SK-N-SH (cell line): ENCODE results near the gene HDAC11. TPM values are rescaled to one million over a fixed set of nuclear protein-coding genes. Genes with fewer than 3 reads are reported as not detected.

Experiments used
- CTCF ChIA-PET: fragments of 300-600, 350-600 bp; formaldehyde crosslinking; extraction: SDS; loops from one replicate; lab custom pipeline; 2021; lab: Yijun Ruan, JAX
- POLR2A ChIA-PET: fragments of 350-600 bp; sonication (Branson Sonifier 250); formaldehyde crosslinking; extraction: SDS; loops from one replicate; lab custom pipeline; 2020; ENCODE audit warnings: antibody characterized with exemption, inconsistent platforms; lab: Yijun Ruan, JAX
- DNase-seq: peaks from one replicate; pipeline ENCODE4 v3.0.0; 2012
- H2AFZ ChIP-seq: fragments of 200-600 bp; sonication (generic); 2 replicates; pipeline ENCODE4 v1.8.1; 2016; ENCODE audit warnings: antibody characterized with exemption, mild to moderate bottlenecking, low read depth
- H3F3A ChIP-seq: fragments of 200-600 bp; sonication (generic); replicated peaks from 2 replicates; pipeline ENCODE3; 2016; ENCODE audit warnings: antibody characterized with exemption, mild to moderate bottlenecking; ENCODE audit not compliant: insufficient read depth
- H3K27ac ChIP-seq, 2 experiments: fragments of 200-500 bp in 1 of 2; fragments of 200-600 bp in 1 of 2; sonication (Bioruptor generic) in 1 of 2; sonication (generic), shearing (Covaris generic) in 1 of 2; 2 replicates each; pipeline versions ENCODE4 v1.5.1 to v1.6.1; 2014 to 2016; ENCODE audit warnings: low read depth in 2 of 2, inconsistent platforms in 1 of 2, low read length in 1 of 2, mild to moderate bottlenecking in 1 of 2, mixed read lengths in 1 of 2
- H3K27me3 ChIP-seq: fragments of 200-600 bp; sonication (generic), shearing (Covaris generic); 2 replicates; pipeline ENCODE4 v1.6.1; 2016; ENCODE audit warnings: mixed run types; ENCODE audit not compliant: insufficient read depth
- H3K36me3 ChIP-seq, 2 experiments: fragments of 200-500 bp in 1 of 2; fragments of 200-600 bp in 1 of 2; sonication (Bioruptor generic) in 1 of 2; sonication (generic) in 1 of 2; replicated peaks in 1 of 2; 2 replicates each; pipeline versions ENCODE3 to v1.5.1; 2014 to 2016; ENCODE audit warnings: low read length in 1 of 2, mild to moderate bottlenecking in 1 of 2; ENCODE audit not compliant: insufficient read depth in 2 of 2, control insufficient read depth in 1 of 2
- H3K4me1 ChIP-seq, 2 experiments: fragments of 200-500 bp in 1 of 2; fragments of 200-600 bp in 1 of 2; sonication (Bioruptor generic) in 1 of 2; sonication (generic), shearing (Covaris generic) in 1 of 2; 2 replicates each; pipeline versions ENCODE4 v1.5.1 to v1.6.1; 2014 to 2016; ENCODE audit warnings: low read depth in 1 of 2, low read length in 1 of 2, mixed run types in 1 of 2; ENCODE audit not compliant: insufficient read depth in 2 of 2, control insufficient read depth in 1 of 2
- H3K4me2 ChIP-seq: fragments of 200-600 bp; sonication (generic), shearing (Covaris generic); 2 replicates; pipeline ENCODE4 v1.6.1; 2017; ENCODE audit warnings: mixed run types
- H3K4me3 ChIP-seq, 2 experiments: fragments of 200-500 bp in 1 of 2; fragments of 200-600 bp in 1 of 2; sonication (Bioruptor generic) in 1 of 2; sonication (generic), shearing (Covaris generic) in 1 of 2; 2 replicates each; pipeline versions ENCODE4 v1.5.1 to v1.8.1; 2014 to 2016; ENCODE audit warnings: low read depth in 2 of 2, inconsistent platforms in 1 of 2, low read length in 1 of 2, mild to moderate bottlenecking in 1 of 2, mixed read lengths in 1 of 2, moderate library complexity in 1 of 2
- H3K79me2 ChIP-seq: fragments of 200-600 bp; sonication (generic); 2 replicates; pipeline ENCODE4 v1.8.1; 2017; ENCODE audit warnings: mild to moderate bottlenecking; ENCODE audit not compliant: insufficient read depth
- H3K9ac ChIP-seq: fragments of 200-600 bp; sonication (generic); 2 replicates; pipeline ENCODE4 v1.6.1; 2017; ENCODE audit warnings: mixed run types
- H3K9me2 ChIP-seq: fragments of 200-600 bp; sonication (generic); 2 replicates; pipeline ENCODE4 v1.6.1; 2017; ENCODE audit warnings: mixed run types
- H3K9me3 ChIP-seq: fragments of 200-600 bp; sonication (generic); 2 replicates; pipeline ENCODE4 v1.6.1; 2017; ENCODE audit warnings: mixed run types, mild to moderate bottlenecking, moderate library complexity
- H4K20me1 ChIP-seq: fragments of 200-600 bp; sonication (generic); 2 replicates; pipeline ENCODE4 v1.6.1; 2017; ENCODE audit warnings: mild to moderate bottlenecking, mixed run types; ENCODE audit not compliant: insufficient read depth
- EP300 ChIP-seq, 2 experiments: IDR thresholded peaks; 2 replicates each; pipeline versions ENCODE4 v1.4.0 to v1.6.1; 2012; ENCODE audit warnings: borderline replicate concordance in 1 of 2, low read depth in 1 of 2, low read length in 1 of 2
- FOXM1 ChIP-seq: IDR thresholded peaks from 2 replicates; pipeline ENCODE4 v1.4.0; 2012; ENCODE audit warnings: low read depth, mild to moderate bottlenecking
- GABPA ChIP-seq: IDR thresholded peaks from 2 replicates; pipeline ENCODE4 v1.4.0; 2012; ENCODE audit warnings: low read depth, mild to moderate bottlenecking
- GATA2 ChIP-seq: sonication (generic); formaldehyde crosslinking; IDR thresholded peaks from 2 replicates; pipeline ENCODE4 v1.5.0; 2020; ENCODE audit warnings: mild to moderate bottlenecking, missing genetic modification reagents
- JUND ChIP-seq: IDR thresholded peaks from 2 replicates; pipeline ENCODE4 v1.4.0; 2012
- NFIC ChIP-seq: IDR thresholded peaks from 2 replicates; pipeline ENCODE4 v1.4.0; 2012; ENCODE audit warnings: borderline replicate concordance
- NRF1 ChIP-seq: IDR thresholded peaks from 2 replicates; pipeline ENCODE4 v1.6.1; 2012; ENCODE audit warnings: low read depth, mild to moderate bottlenecking, low read length
- POLR2AphosphoS5 ChIP-seq: IDR thresholded peaks from 2 replicates; pipeline ENCODE4 v1.6.1; 2012; ENCODE audit warnings: low read depth, low read length
- REST ChIP-seq: IDR thresholded peaks from 2 replicates; pipeline ENCODE4 v1.6.1; 2012; ENCODE audit warnings: mild to moderate bottlenecking, low read depth, low read length, moderate library complexity
- SIN3A ChIP-seq: IDR thresholded peaks from 2 replicates; pipeline ENCODE4 v1.6.1; 2012; ENCODE audit warnings: low read depth, mild to moderate bottlenecking, low read length, moderate library complexity, borderline replicate concordance
- TEAD4 ChIP-seq: IDR thresholded peaks from 2 replicates; pipeline ENCODE4 v1.4.0; 2012; ENCODE audit warnings: mild to moderate bottlenecking, borderline replicate concordance; ENCODE audit not compliant: insufficient read depth
- USF1 ChIP-seq: IDR thresholded peaks from 2 replicates; pipeline ENCODE4 v1.4.0; 2012; ENCODE audit warnings: low read depth, borderline replicate concordance
- USF2 ChIP-seq: fragments of 150-350 bp; IDR thresholded peaks from 2 replicates; pipeline ENCODE4 v1.6.1; 2017; ENCODE audit warnings: antibody characterized with exemption, low read length, low read depth, borderline replicate concordance
- WGBS: methylation state at CpG from one replicate; pipeline ENCODE4 v1.1.6; 2017; ENCODE audit warnings: low lambda C conversion rate; 5-methylcytosine and 5-hydroxymethylcytosine counted together
- polyA plus RNA-seq, 3 experiments: library from polyadenylated mRNA; depleted of rRNA; stranded (reverse); fragments of >200 nt; gene quantifications; 2 replicates each; pipeline ENCODE4 v1.2.3, GENCODE V29; 2012

HDAC11 gene
- polyA plus RNA-seq, 1 of the 3 experiments (the other 2 are of a cell fraction) = 17.5 TPM

- no peak for TF ChIP-seq REST
- no peak for TF ChIP-seq POLR2AphosphoS5
- no peak for TF ChIP-seq EP300 (IDR thresholded peaks at IDR 0.05; ENCODE audit: borderline replicate concordance in 1 of 2, low read depth in 1 of 2, low read length in 1 of 2)
- no peak for TF ChIP-seq JUND
- TF ChIP-seq GABPA = no peak
- TF ChIP-seq NRF1 = no peak
Observed at GRCh38 chr3:13532085-13532484, 52.0 kb downstream of the HDAC11 start (continued).

GRCh38 chr3:13532631-13533030, 52.5 kb downstream of the HDAC11 start:
- no peak for DNase-seq
- no peaks in the 10 kb centered on the region for H3K9me3 ChIP-seq
- H3K79me2 ChIP-seq = no peaks in the 10 kb centered on the region
- H3K4me3 ChIP-seq = no peak overlapping the region
- H3K36me3 ChIP-seq = no peaks in the 10 kb centered on the region
- no peak overlapping the region for H2AFZ ChIP-seq
- no peaks in the 10 kb centered on the region for H3K27me3 ChIP-seq
- no peaks in the 10 kb centered on the region for H3K9me2 ChIP-seq
- no peaks in the 10 kb centered on the region for H4K20me1 ChIP-seq
- peaks cover 0 to 20% of the 10 kb centered on the region in 2 experiments; a peak in 1 of 4 replicates for H3K4me1 ChIP-seq
- TF ChIP-seq NRF1 (no peak), TEAD4 (no peak), GATA2 (CRISPR knock-in tag) (no peak), USF1 (no peak), SIN3A (no peak), NFIC (no peak), FOXM1 (no peak), USF2 (no peak), POLR2AphosphoS5 (no peak)
- ChIA-PET CTCF (interaction anchor here (0.7 to 1.8 kb wide), 3 partner anchors 13 to 19 kb away, joined by 3 to 4 read pairs (median 3); no protein-coding TSS in a partner anchor), POLR2A (no interaction called here)
- H3K9ac ChIP-seq = no peak overlapping the region
- WGBS = 67% methylated on average over 5 of the region's 5 CpGs
- no peak overlapping the region for H3K27ac ChIP-seq
- H3F3A ChIP-seq = no peaks in the 10 kb centered on the region
- no peak overlapping the region for H3K4me2 ChIP-seq
